NCI-H2227 (cell line): ENCODE results near the gene SLC1A5.

Experiments used
- DNase-seq: peaks from one replicate; lab custom pipeline; 2025; ENCODE audit not compliant: unreplicated experiment; lab: John Stamatoyannopoulos, UW

SLC1A5 gene

GRCh38 chr19:46726551-46726950 lies 61.8 kb downstream of the SLC1A5 start:
- no peak for DNase-seq

- no peak for DNase-seq
Measured at GRCh38 chr19:46725859-46726393, 62.5 kb downstream of the SLC1A5 start.

GRCh38 chr19:46725036-46725820 lies 63.2 kb downstream of the SLC1A5 start:
- DNase-seq: no peak
